ENCODE data around the gene CDC42BPB. TPM values are rescaled to one million over a fixed set of nuclear protein-coding genes. Genes with fewer than 3 reads are reported as not detected.

Gene CDC42BPB
- total RNA-seq, 2 experiments from 2014 or later = 2.0 to 2.5 TPM

GRCh38 chr14:102952276-102952675, 105.1 kb downstream of the CDC42BPB start:
- Mint-ChIP-seq H3K4me3 (no peak overlapping the region), H3K36me3 (no peaks in the 10 kb centered on the region), H3K4me1 (peaks cover 12% of the 10 kb centered on the region)

GRCh38 chr14:102951799-102952198, 105.5 kb downstream of the CDC42BPB start:
- no peak overlapping the region for H3K4me3 Mint-ChIP-seq
- H3K27ac Mint-ChIP-seq = no peak overlapping the region
- no peaks in the 10 kb centered on the region for H3K36me3 Mint-ChIP-seq
- no peaks in the 10 kb centered on the region for H3K9me3 Mint-ChIP-seq
- DNase-seq = no peak
- peaks cover 12% of the 10 kb centered on the region for H3K4me1 Mint-ChIP-seq
- no peaks in the 10 kb centered on the region for H3K27me3 Mint-ChIP-seq

More at GRCh38 chr14:102952276-102952675, 105.1 kb downstream of the CDC42BPB start:
- DNase-seq = no peak
- Mint-ChIP-seq H3K27ac (no peak overlapping the region), H3K9me3 (no peaks in the 10 kb centered on the region), H3K27me3 (no peaks in the 10 kb centered on the region)

- no peak overlapping the region for H3K27ac Mint-ChIP-seq
- no peak for DNase-seq
Measured at GRCh38 chr14:102951034-102951433, 106.3 kb downstream of the CDC42BPB start.

GRCh38 chr14:102949801-102950451, 107.4 kb downstream of the CDC42BPB start:
- no peak overlapping the region for H3K4me3 Mint-ChIP-seq
- no peaks in the 10 kb centered on the region for H3K36me3 Mint-ChIP-seq
- no peak for DNase-seq
- H3K27ac Mint-ChIP-seq = no peak overlapping the region
- peaks cover 13% of the 10 kb centered on the region for H3K4me1 Mint-ChIP-seq
- no peaks in the 10 kb centered on the region for H3K27me3 Mint-ChIP-seq
- H3K9me3 Mint-ChIP-seq = no peaks in the 10 kb centered on the region

More at GRCh38 chr14:102951034-102951433, 106.3 kb downstream of the CDC42BPB start:
- Mint-ChIP-seq H3K4me1 (peaks cover 13% of the 10 kb centered on the region), H3K27me3 (no peaks in the 10 kb centered on the region), H3K4me3 (no peak overlapping the region), H3K36me3 (no peaks in the 10 kb centered on the region), H3K9me3 (no peaks in the 10 kb centered on the region)

GRCh38 chr14:102949062-102949800, 108.1 kb downstream of the CDC42BPB start:
- no peak overlapping the region for H3K4me3 Mint-ChIP-seq
- H3K36me3 Mint-ChIP-seq = no peaks in the 10 kb centered on the region
- H3K27ac Mint-ChIP-seq = peak overlapping the region; percentile 55
- DNase-seq = peak; percentile 30
- no peaks in the 10 kb centered on the region for H3K27me3 Mint-ChIP-seq
- H3K4me1 Mint-ChIP-seq = peaks cover 13% of the 10 kb centered on the region
- no peaks in the 10 kb centered on the region for H3K9me3 Mint-ChIP-seq

- no peaks in the 10 kb centered on the region for H3K36me3 Mint-ChIP-seq
- peak; percentile 10 for DNase-seq
- peak overlapping the region; percentile 55 for H3K27ac Mint-ChIP-seq
- H3K9me3 Mint-ChIP-seq = no peaks in the 10 kb centered on the region
- H3K27me3 Mint-ChIP-seq = no peaks in the 10 kb centered on the region
- H3K4me3 Mint-ChIP-seq = no peak overlapping the region
- peaks cover 13% of the 10 kb centered on the region for H3K4me1 Mint-ChIP-seq
Measured at GRCh38 chr14:102948698-102949061, 108.7 kb downstream of the CDC42BPB start.

- no peak overlapping the region for H3K4me3 Mint-ChIP-seq
- no peak overlapping the region for H3K27ac Mint-ChIP-seq
- no peaks in the 10 kb centered on the region for H3K9me3 Mint-ChIP-seq
- peaks cover 13% of the 10 kb centered on the region for H3K4me1 Mint-ChIP-seq
- no peak for DNase-seq
- H3K36me3 Mint-ChIP-seq = no peaks in the 10 kb centered on the region
- no peaks in the 10 kb centered on the region for H3K27me3 Mint-ChIP-seq
Measured at GRCh38 chr14:102947321-102948103, 109.8 kb downstream of the CDC42BPB start.

- Mint-ChIP-seq H3K9me3 (no peaks in the 10 kb centered on the region), H3K27me3 (no peaks in the 10 kb centered on the region), H3K27ac (no peak overlapping the region), H3K4me1 (peaks cover 13% of the 10 kb centered on the region), H3K36me3 (no peaks in the 10 kb centered on the region), H3K4me3 (no peak overlapping the region)
- DNase-seq = no peak
Measured at GRCh38 chr14:102945346-102946130, 111.8 kb downstream of the CDC42BPB start.

GRCh38 chr14:102944448-102945330, 112.7 kb downstream of the CDC42BPB start:
- DNase-seq = no peak
- Mint-ChIP-seq H3K27ac (no peak overlapping the region), H3K36me3 (no peaks in the 10 kb centered on the region), H3K9me3 (no peaks in the 10 kb centered on the region), H3K27me3 (no peaks in the 10 kb centered on the region), H3K4me1 (peaks cover 13% of the 10 kb centered on the region), H3K4me3 (no peak overlapping the region)

GRCh38 chr14:102943979-102944378, 113.4 kb downstream of the CDC42BPB start:
- Mint-ChIP-seq H3K27ac (no peak overlapping the region), H3K4me1 (peaks cover 7% of the 10 kb centered on the region), H3K9me3 (no peaks in the 10 kb centered on the region), H3K4me3 (no peak overlapping the region), H3K36me3 (no peaks in the 10 kb centered on the region), H3K27me3 (no peaks in the 10 kb centered on the region)
- DNase-seq = no peak

GRCh38 chr14:102943454-102943853, 113.9 kb downstream of the CDC42BPB start:
- H3K36me3 Mint-ChIP-seq = no peaks in the 10 kb centered on the region
- H3K27me3 Mint-ChIP-seq = no peaks in the 10 kb centered on the region
- DNase-seq = no peak
- peaks cover 3% of the 10 kb centered on the region for H3K4me1 Mint-ChIP-seq
- no peak overlapping the region for H3K27ac Mint-ChIP-seq
- H3K4me3 Mint-ChIP-seq = no peak overlapping the region
- no peaks in the 10 kb centered on the region for H3K9me3 Mint-ChIP-seq

- Mint-ChIP-seq H3K9me3 (no peaks in the 10 kb centered on the region), H3K27me3 (no peaks in the 10 kb centered on the region), H3K4me1 (peaks cover 1% of the 10 kb centered on the region), H3K4me3 (no peak overlapping the region), H3K36me3 (no peaks in the 10 kb centered on the region), H3K27ac (no peak overlapping the region)
- DNase-seq = no peak
Measured at GRCh38 chr14:102942069-102942468, 115.3 kb downstream of the CDC42BPB start.

- no peaks in the 10 kb centered on the region for H3K36me3 Mint-ChIP-seq
- H3K4me3 Mint-ChIP-seq = no peak overlapping the region
- no peak overlapping the region for H3K27ac Mint-ChIP-seq
- no peaks in the 10 kb centered on the region for H3K9me3 Mint-ChIP-seq
- no peak for DNase-seq
- no peaks in the 10 kb centered on the region for H3K27me3 Mint-ChIP-seq
- peaks cover under 1% of the 10 kb centered on the region for H3K4me1 Mint-ChIP-seq
Measured at GRCh38 chr14:102941419-102942011, 115.8 kb downstream of the CDC42BPB start.
